Upper lobe of left lung (tissue), 4 donors: ENCODE results near the gene LRRC1.

Source experiments
- EP300 ChIP-seq, 4 donors: sonication (generic); formaldehyde crosslinking; IDR thresholded peaks; one replicate each; pipeline ENCODE4 v1.5.1; 2017; ENCODE audit warnings: antibody characterized with exemption in 4 of 4, control low read depth in 2 of 4
- POLR2A ChIP-seq, 4 donors: fragments of 450-650 bp; IDR thresholded peaks; one replicate each; pipeline ENCODE4 v1.5.1; 2016 to 2017; ENCODE audit warnings: antibody characterized with exemption in 4 of 4, mild to moderate bottlenecking in 2 of 4
- POLR2AphosphoS5 ChIP-seq, 2 donors: sonication (generic); formaldehyde crosslinking; IDR thresholded peaks; one replicate each; pipeline ENCODE4 v1.5.1; 2017; ENCODE audit warnings: antibody characterized with exemption in 2 of 2
- TF ChIP-seq, protein P1 (sequence below), 6 experiments: fragments of 450-650 bp in 4 of 6; fragments of 200-600 bp in 2 of 6; sonication (generic) in 2 of 6; IDR thresholded peaks; one replicate each; pipeline ENCODE4 v1.5.1; 2016 to 2019; ENCODE audit warnings: antibody characterized with exemption in 6 of 6

DNA sequence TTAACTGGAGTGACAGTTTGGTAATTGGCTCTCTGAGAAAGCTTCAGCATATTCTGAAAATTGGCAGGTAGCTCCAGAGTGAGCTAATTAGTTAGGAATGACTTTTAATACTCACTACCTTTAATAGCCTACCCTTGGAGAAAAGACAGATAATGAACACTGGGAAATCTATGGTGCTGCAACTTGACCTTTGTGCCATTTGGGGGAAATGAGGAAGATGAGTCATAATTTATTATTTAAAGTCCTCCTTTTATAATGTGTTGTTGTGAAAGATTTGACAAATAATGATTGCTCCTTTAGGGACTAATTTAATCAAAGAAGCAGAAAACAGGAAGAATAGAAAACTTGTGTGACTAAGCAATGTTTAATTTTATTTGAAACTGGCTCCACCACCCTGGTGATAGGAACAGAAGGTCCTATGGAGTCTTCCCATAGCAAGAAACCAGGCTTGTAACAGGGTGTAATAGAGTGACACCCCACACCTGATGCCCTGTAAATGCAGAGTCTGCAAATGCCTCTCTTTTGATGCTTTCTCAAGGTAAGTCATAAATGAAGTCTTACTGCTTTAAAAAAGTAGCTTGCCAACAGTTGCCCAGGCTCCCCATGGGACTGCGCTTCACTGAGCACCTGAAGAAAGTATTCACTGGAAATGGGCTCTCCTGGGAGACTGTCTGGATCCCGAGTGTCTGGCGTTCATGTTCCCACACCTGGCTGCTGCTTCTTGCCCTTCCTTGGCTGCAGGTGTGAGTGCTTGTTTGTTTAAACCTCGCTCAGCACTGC, 134.4 kb downstream of the LRRC1 start:
- TF ChIP-seq, protein P1, sequence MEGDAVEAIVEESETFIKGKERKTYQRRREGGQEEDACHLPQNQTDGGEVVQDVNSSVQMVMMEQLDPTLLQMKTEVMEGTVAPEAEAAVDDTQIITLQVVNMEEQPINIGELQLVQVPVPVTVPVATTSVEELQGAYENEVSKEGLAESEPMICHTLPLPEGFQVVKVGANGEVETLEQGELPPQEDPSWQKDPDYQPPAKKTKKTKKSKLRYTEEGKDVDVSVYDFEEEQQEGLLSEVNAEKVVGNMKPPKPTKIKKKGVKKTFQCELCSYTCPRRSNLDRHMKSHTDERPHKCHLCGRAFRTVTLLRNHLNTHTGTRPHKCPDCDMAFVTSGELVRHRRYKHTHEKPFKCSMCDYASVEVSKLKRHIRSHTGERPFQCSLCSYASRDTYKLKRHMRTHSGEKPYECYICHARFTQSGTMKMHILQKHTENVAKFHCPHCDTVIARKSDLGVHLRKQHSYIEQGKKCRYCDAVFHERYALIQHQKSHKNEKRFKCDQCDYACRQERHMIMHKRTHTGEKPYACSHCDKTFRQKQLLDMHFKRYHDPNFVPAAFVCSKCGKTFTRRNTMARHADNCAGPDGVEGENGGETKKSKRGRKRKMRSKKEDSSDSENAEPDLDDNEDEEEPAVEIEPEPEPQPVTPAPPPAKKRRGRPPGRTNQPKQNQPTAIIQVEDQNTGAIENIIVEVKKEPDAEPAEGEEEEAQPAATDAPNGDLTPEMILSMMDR (IDR thresholded peaks at IDR 0.05) = no peak
- no peak for TF ChIP-seq POLR2A (IDR thresholded peaks at IDR 0.05)
- no peak for TF ChIP-seq EP300 (IDR thresholded peaks at IDR 0.05)
- no peak for TF ChIP-seq POLR2AphosphoS5 (IDR thresholded peaks at IDR 0.05)
